Lung (tissue), 12 donors: ENCODE data around the gene SLA2. TPM values are rescaled to one million over a fixed set of nuclear protein-coding genes. Genes with fewer than 3 reads are reported as not detected.

ENCODE experiments used
- ATAC-seq: fragments of 200-7000 bp; cut with Tn5 transposase; one replicate; pipeline ENCODE4 v1.9.1; 2020; ENCODE audit warnings: moderate number of reproducible peaks; ENCODE audit not compliant: insufficient read depth, low FRiP score
- DNase-seq, 3 donors: peaks; one replicate each; pipeline ENCODE4 v3.0.0-alpha.2; 2013 to 2017
- H3K27ac ChIP-seq, 2 donors: one replicate each; pipeline ENCODE4 v1.5.1; 2013; ENCODE audit warnings: mild to moderate bottlenecking in 2 of 2, moderate library complexity in 2 of 2, control low read depth in 1 of 2, inconsistent platforms in 1 of 2, low read depth in 1 of 2, low read length in 1 of 2
- H3K27me3 ChIP-seq, 3 donors: one replicate each; pipeline ENCODE4 v1.5.1; 2013; ENCODE audit warnings: low read length in 2 of 3; ENCODE audit not compliant: control insufficient read depth in 3 of 3, insufficient read depth in 3 of 3
- H3K36me3 ChIP-seq, 4 donors: one replicate each; pipeline ENCODE4 v1.5.1; 2013; ENCODE audit warnings: low read length in 4 of 4, mild to moderate bottlenecking in 1 of 4, moderate library complexity in 1 of 4; ENCODE audit not compliant: control insufficient read depth in 4 of 4, insufficient read depth in 4 of 4
- H3K4me1 ChIP-seq, 5 donors: one replicate each; pipeline ENCODE4 v1.5.1; 2013; ENCODE audit warnings: low read length in 5 of 5, mild to moderate bottlenecking in 2 of 5, moderate library complexity in 1 of 5; ENCODE audit not compliant: control insufficient read depth in 5 of 5, insufficient read depth in 5 of 5
- H3K4me3 ChIP-seq: one replicate; pipeline ENCODE4 v1.5.1; 2013; ENCODE audit warnings: mild to moderate bottlenecking, control low read depth, moderate library complexity
- H3K9ac ChIP-seq, 2 donors: one replicate each; pipeline ENCODE4 v1.5.1; 2013; ENCODE audit warnings: low read length in 2 of 2, control low read depth in 1 of 2; ENCODE audit not compliant: insufficient read depth in 1 of 2
- H3K9me3 ChIP-seq, 4 donors: one replicate each; pipeline ENCODE4 v1.5.1; 2013; ENCODE audit warnings: low read length in 3 of 4, mild to moderate bottlenecking in 1 of 4, moderate library complexity in 1 of 4; ENCODE audit not compliant: control insufficient read depth in 4 of 4, insufficient read depth in 3 of 4
- CTCF ChIP-seq: IDR thresholded peaks from 2 replicates; pipeline ENCODE4 v1.5.1; 2012; ENCODE audit warnings: mild to moderate bottlenecking; ENCODE audit errors: control extremely low read depth, extremely low read depth
- WGBS, 2 donors: extraction: QIAGEN DNeasy Blood & Tissue Kit; methylation state at CpG; one replicate each; pipeline ENCODE4 v1.1.7; 2013; 5-methylcytosine and 5-hydroxymethylcytosine counted together
- polyA plus RNA-seq, 2 donors: library from polyadenylated mRNA; stranded (reverse); fragments of 200-250 nt; gene quantifications; one replicate each; pipeline ENCODE4 v1.2.1, GENCODE V29; 2013
- total RNA-seq, 2 donors: library from RNA; depleted of rRNA in 1 of 2; stranded (reverse); fragments of >200 nt in 1 of 2; gene quantifications; one replicate each; pipeline ENCODE4 v1.2.1, GENCODE V29; 2014 to 2021
- donor health status: control.
- donor health status: control.
- donor health status: Bipolar disorder and iron deficiency.
- donor health status: healthy.
- donor health status: DM: yes; HTN: yes; CAD: no.

The SLA2 gene
- total and polyA plus RNA-seq, 4 donors: 0.87 to 1.8 (median 1.6) TPM

- 91% methylated on average over 7 of the region's 7 CpGs for WGBS, 2 donors
- Histone ChIP-seq H3K4me3 (no peak overlapping the region), H3K9me3 (no peaks in the 10 kb centered on the region), H3K4me1 (no peaks in the 10 kb centered on the region), H3K9ac (no peak overlapping the region), H3K27ac (no peak overlapping the region), H3K27me3 (no peaks in the 10 kb centered on the region), H3K36me3 (no peaks in the 10 kb centered on the region)
- ATAC-seq (no peak), DNase-seq (no peak)
- no peak for TF ChIP-seq CTCF
Observed at GRCh38 chr20:36645353-36645752, 643 bp downstream of the SLA2 start.

- TF ChIP-seq CTCF: no peak
- Histone ChIP-seq H3K27me3 (no peaks in the 10 kb centered on the region), H3K4me3 (no peak overlapping the region), H3K27ac (no peak overlapping the region), H3K9me3 (no peaks in the 10 kb centered on the region), H3K4me1 (no peaks in the 10 kb centered on the region), H3K9ac (no peak overlapping the region), H3K36me3 (no peaks in the 10 kb centered on the region)
- ATAC-seq (no peak), DNase-seq (no peak)
- WGBS, 2 donors: 79 to 84% methylated on average over 7 of the region's 7 CpGs
Observed at GRCh38 chr20:36644706-36645095, 1.3 kb downstream of the SLA2 start.

- no peak overlapping the region for H3K4me3 ChIP-seq
- H3K9ac ChIP-seq: no peak overlapping the region
- DNase-seq: no peak
- no peak for TF ChIP-seq CTCF
- H3K27me3 ChIP-seq: no peaks in the 10 kb centered on the region
- WGBS, 2 donors: 55 to 65% methylated on average over 5 of the region's 5 CpGs
- H3K36me3 ChIP-seq: no peaks in the 10 kb centered on the region
- ATAC-seq: no peak
- H3K4me1 ChIP-seq: no peaks in the 10 kb centered on the region
- no peak overlapping the region for H3K27ac ChIP-seq
- H3K9me3 ChIP-seq: no peaks in the 10 kb centered on the region
Observed at GRCh38 chr20:36644032-36644705, 1.8 kb downstream of the SLA2 start.

- ATAC-seq (no peak), DNase-seq (no peak)
- H3K36me3 ChIP-seq: no peaks in the 10 kb centered on the region
- no peak for TF ChIP-seq CTCF
- no peaks in the 10 kb centered on the region for H3K9me3 ChIP-seq
- WGBS, 2 donors: 67 to 73% methylated on average over 6 of the region's 6 CpGs
- H3K27me3 ChIP-seq: no peaks in the 10 kb centered on the region
- no peaks in the 10 kb centered on the region for H3K4me1 ChIP-seq
- no peak overlapping the region for H3K27ac ChIP-seq
- H3K4me3 ChIP-seq: no peak overlapping the region
- no peak overlapping the region for H3K9ac ChIP-seq
Observed at GRCh38 chr20:36642136-36642535, 3.9 kb downstream of the SLA2 start.
